ENCODE data around the gene LAPTM4A.
"Not testable (repeated sequence)": the region's sequence is repeated elsewhere in the genome, so short reads cannot be mapped to it uniquely, and the experiment has no call there.

LAPTM4A gene

GRCh38 chr2:20074901-20075300, 23.5 kb upstream of the LAPTM4A start:
- no peak for DNase-seq

GRCh38 chr2:20074046-20074648, 22.7 kb upstream of the LAPTM4A start:
- not testable (repeated sequence) for DNase-seq

GRCh38 chr2:20073460-20073859, 22.0 kb upstream of the LAPTM4A start:
- DNase-seq = no peak

DNA sequence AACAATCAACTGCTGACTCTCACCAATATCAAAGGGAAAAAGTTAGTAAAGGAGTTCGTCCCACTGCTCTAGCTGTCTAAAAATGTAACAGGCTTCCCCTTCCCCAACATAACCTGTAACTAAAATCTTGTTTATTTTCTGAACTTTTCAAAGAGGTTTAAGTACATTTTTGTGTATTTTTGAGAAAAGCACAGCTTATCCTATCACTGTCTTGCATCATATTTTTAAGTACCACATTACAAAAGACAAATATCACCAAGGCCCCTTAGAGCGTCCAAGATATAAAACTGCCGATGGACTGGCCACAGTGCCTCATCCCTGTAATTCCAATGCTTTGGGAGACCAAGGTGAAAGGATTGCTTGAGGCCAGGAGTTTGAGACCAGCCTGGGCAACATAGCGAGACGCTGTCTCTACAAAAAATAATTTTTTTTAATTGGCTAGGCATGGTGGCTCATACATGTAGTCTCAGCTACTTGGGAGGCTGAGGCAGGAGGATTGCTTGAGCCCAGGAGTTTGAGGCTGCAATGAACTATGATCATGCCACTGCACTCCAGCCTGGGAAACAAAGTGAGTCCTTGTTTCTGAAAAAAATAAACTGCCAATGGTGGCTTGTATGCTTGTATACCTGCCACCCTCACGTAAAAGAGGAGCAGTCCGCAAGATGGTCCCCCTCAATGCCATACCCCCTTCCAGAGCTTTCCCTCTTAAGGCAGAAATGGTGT, 21.2 kb upstream of the LAPTM4A start:
- no peak for DNase-seq

DNA sequence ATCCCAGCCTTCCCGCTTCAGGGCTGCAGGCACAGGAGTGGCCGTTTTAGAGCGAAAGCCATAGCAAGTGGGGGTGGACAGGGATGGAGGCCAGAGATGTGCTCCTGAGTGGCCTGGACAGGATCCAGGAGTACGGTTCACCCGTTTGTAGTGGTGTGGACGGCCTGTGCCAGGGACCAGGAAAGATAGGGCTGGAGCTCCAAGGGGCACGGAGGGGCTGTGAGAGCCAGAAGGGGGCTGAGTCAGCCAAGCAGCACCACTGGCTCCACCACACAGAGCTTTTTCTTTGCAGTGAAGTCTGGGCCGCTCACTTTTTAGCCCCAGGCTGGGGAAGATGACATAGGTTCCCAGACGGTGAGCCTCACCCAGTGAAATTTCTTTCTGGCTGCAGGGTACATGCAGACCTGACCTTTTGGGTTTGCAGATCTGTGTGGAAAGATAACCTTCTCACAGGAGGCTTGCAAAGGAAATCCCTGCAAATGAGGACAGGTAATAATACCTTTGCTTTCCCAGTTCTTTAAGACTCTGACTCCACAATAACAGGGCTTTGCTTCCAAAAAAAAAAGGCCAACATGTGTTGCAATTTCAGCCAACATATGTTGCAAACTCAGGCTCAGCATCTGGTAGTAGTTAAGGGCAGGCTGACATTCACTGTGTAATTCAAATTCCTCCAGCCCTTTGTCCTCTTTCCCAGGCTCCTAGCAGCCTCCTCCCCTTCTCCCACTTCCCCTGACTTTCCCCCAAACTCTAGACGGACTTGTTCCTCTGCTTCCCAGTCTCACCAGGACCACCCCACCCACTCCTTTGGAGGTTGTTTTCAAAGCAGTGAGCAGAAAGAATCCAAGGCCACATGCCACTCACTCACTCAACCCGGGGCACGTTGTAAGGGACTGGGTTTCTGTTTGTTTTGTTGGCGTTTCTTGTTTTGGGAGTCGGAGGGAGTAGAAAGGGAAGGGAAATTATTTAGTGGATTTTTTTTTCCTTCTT, 20.3 kb upstream of the LAPTM4A start:
- no peak for DNase-seq

GRCh38 chr2:20069756-20070155, 18.3 kb upstream of the LAPTM4A start:
- no peak for DNase-seq

DNA sequence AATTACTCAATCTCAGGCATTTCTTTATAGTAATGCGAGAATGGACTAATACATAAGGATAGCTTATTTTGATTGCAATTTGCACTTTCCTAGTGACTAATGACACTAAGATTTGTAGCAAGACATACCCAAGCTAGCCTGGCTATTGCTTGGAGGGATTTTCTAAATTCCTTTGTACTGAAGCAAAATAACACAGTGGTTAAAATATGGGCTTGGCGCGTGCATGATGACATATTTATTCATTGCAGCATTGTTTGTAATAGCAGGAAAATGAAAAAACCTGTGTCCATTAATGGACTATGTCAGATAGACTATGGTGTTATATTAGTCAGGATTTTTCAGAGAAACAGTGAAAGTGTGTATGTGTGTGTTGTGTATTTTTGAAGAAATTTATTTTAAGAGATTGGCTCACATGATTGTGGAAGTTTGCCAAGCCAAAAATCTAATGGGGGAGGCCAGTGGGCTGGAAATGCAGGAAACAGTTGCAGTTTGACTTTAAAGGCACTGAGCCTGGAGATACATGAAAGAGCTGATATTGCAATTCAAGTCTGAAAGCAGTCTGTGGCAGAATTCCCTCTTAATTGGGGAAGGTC, 16.7 kb upstream of the LAPTM4A start:
- no peak for DNase-seq

DNA sequence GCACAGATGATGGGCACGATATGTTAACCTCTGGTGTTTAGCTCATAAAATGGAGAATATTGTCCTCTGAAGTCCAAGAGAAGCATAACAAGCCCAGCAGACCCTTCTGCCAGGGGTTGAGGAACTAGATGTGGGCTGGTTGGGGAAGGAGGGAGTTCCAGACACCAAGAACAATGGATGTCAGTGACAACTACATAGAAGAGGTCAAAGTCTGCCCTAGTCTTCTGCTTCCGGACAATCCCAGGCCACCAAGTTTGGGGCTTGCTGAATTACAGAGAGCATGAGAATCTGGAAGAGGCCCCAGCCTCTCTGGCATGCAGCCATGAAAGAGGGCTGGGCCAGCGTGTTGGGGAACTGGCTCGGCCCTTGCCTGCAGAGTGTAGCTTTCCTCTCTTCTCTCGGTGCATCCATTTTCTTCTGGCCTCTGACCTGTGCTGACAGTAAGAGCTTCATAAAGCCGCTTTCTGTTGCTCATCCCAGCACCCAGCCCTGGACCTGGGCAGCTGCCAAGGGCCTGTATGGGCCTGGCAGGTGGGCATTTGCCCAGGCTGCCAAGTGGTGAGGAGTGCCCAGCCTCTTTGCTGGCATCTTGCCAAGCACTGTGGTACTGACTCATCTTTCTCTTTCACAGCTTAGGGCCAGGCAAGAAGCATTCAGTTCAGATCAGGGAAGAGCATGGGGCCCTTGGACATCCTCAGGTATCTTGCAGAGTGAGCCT, 14.6 kb upstream of the LAPTM4A start:
- DNase-seq = peak; percentile 15

GRCh38 chr2:20064841-20065240, 13.4 kb upstream of the LAPTM4A start:
- DNase-seq = no peak

DNA sequence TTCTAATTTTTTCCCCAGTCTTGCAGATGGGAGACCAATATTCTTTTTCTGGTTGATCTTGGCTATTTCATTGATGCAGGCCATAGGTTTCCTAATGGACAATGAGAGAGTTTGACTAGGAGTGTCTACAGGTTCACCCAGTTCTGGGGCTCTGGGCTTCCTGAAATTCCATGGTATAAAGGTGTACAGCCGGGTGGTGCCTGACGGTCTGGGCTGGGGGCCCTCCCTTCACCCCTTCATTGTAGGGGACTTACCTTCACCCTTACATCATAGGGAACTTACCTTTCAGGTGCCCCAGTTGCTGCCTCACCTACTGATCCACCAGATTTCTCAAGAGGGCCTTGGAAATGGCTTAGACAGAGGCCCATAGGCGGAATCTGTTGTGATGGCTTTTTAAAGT, 13.0 kb upstream of the LAPTM4A start:
- DNase-seq = no peak

GRCh38 chr2:20062615-20063545, 11.5 kb upstream of the LAPTM4A start:
- DNase-seq = peak; percentile 44

DNA sequence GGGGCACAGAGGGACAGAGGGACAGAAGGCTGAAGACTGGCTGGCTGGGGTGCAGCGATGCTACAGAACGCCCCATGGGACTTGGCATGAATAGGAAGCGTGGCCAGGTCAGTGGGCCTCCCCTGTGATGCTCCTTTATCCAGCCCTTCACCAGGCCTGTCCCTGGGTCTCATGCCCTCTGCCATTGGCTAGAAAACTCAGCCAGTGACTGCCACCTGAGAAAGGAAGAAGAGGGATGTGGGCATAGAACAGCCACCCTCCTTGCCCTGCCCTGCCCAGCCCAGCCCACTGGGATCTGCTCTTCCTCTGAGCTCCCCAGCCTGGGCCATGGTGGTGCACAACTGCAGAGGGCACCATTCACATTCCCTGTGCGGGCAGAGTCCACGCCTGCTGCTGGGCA, 10.5 kb upstream of the LAPTM4A start:
- DNase-seq = no peak

GRCh38 chr2:20061476-20061875, 10.0 kb upstream of the LAPTM4A start:
- no peak for DNase-seq

DNA sequence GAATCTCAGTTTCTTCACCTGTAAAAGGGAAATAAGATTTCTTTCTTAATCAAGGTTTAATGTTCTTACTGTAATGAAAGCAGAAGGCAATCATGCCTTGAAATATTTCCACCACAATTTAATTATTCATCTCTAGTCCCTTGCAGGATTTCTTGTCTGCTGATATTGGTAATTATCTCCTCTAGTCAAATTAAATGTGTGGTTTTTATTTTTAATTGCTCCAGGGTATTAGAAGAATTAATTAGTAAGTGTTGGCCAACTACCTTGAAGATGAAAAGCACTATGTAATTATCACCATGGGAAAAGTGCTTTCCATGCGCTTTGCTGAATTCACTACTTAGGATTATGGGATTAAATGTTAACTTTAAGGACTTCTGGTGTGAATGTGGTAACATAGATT, 8.7 kb upstream of the LAPTM4A start:
- no peak for DNase-seq

DNA sequence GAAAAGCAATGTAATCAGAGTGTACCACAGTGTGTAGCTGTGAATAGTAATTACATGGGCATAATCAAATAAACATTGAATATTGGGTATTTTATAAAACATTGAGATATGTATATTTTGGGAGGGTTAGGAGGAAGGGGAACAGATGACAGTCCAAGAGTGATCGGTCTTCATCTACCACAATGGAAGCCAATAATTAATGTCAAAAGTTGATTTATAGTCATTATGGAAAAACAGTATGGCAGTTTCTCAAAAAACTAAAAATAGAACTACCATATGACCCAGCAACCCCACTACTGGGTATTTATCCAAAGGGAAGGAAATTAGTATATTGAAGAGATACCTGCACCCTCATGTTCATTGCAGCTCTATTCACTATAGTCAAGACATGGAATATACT, 5.8 kb upstream of the LAPTM4A start:
- no peak for DNase-seq

DNA sequence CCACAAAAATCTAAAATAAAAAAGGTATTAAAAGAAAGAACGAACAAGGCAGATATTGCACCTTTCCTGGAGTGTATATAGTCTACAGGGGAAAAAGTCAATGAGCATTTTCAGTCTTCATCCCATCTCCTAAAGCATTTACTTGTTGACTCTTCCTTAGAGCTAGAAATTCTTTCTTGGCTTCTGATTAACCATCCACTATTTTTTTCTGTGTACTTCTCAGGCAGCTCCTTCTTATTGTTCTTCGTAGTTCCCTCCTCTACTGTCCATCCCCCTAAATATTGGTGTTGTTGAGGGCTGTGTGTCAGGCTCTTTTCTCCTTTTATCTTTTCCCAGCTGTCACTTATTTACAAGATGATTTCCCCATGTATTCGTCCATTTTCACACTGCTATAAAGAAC, 3.5 kb upstream of the LAPTM4A start:
- no peak for DNase-seq

GRCh38 chr2:20054119-20054518, 2.7 kb upstream of the LAPTM4A start:
- no peak for DNase-seq

- peak; percentile 93 for DNase-seq
Measured at GRCh38 chr2:20052861-20053281, 1.4 kb upstream of the LAPTM4A start.

DNA sequence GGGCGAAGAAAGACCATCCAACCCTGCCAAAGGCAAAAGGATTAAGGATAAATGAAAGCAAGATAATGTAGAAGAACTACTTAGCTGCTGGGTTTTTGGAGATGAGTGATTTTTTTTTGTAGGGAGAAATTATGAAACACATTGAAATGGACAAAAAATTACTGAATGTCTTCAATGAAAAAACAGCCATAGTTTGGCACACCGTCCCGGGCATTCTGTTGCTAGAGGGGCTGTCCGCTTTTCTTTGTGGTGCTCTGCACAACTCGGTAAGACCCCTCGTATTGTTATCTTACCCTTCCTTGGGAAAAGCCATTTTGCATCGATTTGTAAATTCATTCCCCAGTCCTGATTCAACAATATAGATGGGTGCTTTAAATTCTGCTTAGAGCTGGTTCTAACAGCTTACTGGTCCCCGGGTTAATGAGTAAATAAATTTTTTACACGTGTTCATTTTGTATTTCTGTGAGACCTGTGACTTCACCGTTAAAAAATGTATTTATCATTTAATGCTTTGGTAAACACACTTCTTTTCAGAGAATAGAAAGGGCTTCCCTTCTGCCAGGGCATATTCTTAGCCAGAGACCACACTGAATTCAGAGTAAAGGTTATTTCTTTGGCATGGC, 912 bp upstream of the LAPTM4A start:
- DNase-seq = no peak

DNA sequence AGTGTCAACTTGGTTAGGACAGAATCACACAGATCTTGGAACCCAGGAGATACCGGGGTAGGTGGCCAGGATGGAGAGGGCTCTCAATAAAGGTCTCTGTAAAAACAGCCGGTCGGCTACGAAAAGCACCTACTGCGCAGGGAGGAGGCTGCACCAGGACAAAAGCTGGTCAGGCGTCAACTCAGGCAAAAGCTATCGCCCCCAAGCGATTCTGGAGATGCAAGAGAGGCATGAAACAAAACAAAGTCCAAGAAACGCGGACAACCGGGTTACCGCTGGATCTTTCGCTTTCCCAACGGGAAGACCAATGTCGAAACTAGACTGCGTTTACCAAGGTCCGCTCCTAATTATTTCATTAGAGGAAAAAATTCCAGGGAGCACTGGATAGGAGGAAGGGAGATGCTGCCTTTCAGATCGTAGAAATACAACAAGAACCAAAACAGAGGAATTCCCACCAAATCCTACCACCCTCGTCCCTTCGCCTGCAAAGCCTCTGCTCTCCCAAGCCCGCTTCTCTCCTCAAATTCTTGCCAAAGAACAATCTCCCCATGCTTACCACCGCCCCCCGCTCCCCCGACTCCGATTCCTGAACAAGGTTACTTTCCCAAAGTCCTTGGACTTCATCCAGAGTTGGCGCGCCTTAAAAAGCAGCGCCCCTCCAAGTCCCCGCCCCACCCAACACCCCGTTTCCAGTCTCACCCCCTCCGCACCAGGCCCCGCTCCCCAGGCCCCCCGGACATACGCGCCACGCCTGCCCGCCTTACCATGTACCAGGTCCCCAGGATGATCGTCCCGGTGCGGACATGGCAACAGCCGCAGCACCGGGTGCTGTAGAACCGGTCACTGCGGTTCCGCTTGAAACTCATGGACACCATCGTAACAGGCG, 539 bp downstream of the LAPTM4A start:
- DNase-seq = peak; percentile 64
